ENCODE measurements around the gene NCAM2. TPM values are rescaled to one million over a fixed set of nuclear protein-coding genes. Genes with fewer than 3 reads are reported as not detected.

The NCAM2 gene
- polyA plus RNA-seq, 1 donor from 2014 or later: 9.8 TPM

- Histone ChIP-seq H3K4me3 (ENCODE audit: low read length) (no peak overlapping the region), H3K4me2 (ENCODE audit: low read length) (no peak overlapping the region), H3K9me2 (ENCODE audit: insufficient read depth, low read length) (no peaks in the 10 kb centered on the region), H3K27me3 (ENCODE audit: insufficient read depth, low read depth, low read length) (no peaks in the 10 kb centered on the region), H4K20me1 (ENCODE audit: insufficient read depth) (no peaks in the 10 kb centered on the region), H3K9me3 (ENCODE audit: low read length) (no peaks in the 10 kb centered on the region), H3F3A (ENCODE audit: insufficient read depth, low read length, poor library complexity, severe bottlenecking) (no peaks in the 10 kb centered on the region), H3K79me2 (replicated peaks; ENCODE audit: insufficient read depth, low read length) (no peaks in the 10 kb centered on the region), H2AFZ (ENCODE audit: low read depth, low read length) (no peak overlapping the region), H3K27ac (ENCODE audit: low read length) (no peak overlapping the region), H3K36me3 (ENCODE audit: insufficient read depth, low read length) (no peaks in the 10 kb centered on the region), H3K9ac (ENCODE audit: low read length) (no peak overlapping the region)
- TF ChIP-seq, protein P1, sequence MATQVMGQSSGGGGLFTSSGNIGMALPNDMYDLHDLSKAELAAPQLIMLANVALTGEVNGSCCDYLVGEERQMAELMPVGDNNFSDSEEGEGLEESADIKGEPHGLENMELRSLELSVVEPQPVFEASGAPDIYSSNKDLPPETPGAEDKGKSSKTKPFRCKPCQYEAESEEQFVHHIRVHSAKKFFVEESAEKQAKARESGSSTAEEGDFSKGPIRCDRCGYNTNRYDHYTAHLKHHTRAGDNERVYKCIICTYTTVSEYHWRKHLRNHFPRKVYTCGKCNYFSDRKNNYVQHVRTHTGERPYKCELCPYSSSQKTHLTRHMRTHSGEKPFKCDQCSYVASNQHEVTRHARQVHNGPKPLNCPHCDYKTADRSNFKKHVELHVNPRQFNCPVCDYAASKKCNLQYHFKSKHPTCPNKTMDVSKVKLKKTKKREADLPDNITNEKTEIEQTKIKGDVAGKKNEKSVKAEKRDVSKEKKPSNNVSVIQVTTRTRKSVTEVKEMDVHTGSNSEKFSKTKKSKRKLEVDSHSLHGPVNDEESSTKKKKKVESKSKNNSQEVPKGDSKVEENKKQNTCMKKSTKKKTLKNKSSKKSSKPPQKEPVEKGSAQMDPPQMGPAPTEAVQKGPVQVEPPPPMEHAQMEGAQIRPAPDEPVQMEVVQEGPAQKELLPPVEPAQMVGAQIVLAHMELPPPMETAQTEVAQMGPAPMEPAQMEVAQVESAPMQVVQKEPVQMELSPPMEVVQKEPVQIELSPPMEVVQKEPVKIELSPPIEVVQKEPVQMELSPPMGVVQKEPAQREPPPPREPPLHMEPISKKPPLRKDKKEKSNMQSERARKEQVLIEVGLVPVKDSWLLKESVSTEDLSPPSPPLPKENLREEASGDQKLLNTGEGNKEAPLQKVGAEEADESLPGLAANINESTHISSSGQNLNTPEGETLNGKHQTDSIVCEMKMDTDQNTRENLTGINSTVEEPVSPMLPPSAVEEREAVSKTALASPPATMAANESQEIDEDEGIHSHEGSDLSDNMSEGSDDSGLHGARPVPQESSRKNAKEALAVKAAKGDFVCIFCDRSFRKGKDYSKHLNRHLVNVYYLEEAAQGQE (IDR thresholded peaks at IDR 0.05; ENCODE audit: borderline replicate concordance): no peak
Observed at GRCh38 chr21:21039624-21040170, 41.5 kb downstream of the NCAM2 start.

GRCh38 chr21:21045518-21045917 lies 47.3 kb downstream of the NCAM2 start:
- H3K36me3 ChIP-seq (ENCODE audit: insufficient read depth, low read length): no peaks in the 10 kb centered on the region
- no peaks in the 10 kb centered on the region for H3K9me3 ChIP-seq (ENCODE audit: low read length)
- no peak overlapping the region for H3K4me2 ChIP-seq (ENCODE audit: low read length)
- no peak overlapping the region for H3K4me3 ChIP-seq (ENCODE audit: low read length)
- no peak overlapping the region for H3K27ac ChIP-seq (ENCODE audit: low read length)
- no peaks in the 10 kb centered on the region for H3K79me2 ChIP-seq (replicated peaks; ENCODE audit: insufficient read depth, low read length)
- no peaks in the 10 kb centered on the region for H3K27me3 ChIP-seq (ENCODE audit: insufficient read depth, low read depth, low read length)
- H3F3A ChIP-seq (ENCODE audit: insufficient read depth, low read length, poor library complexity, severe bottlenecking): no peaks in the 10 kb centered on the region
- no peaks in the 10 kb centered on the region for H4K20me1 ChIP-seq (ENCODE audit: insufficient read depth)
- TF ChIP-seq MXI1 (conservative IDR thresholded peaks at IDR 0.05; ENCODE audit: poor library complexity, severe bottlenecking) (no peak), CTCF (IDR thresholded peaks at IDR 0.05; ENCODE audit: poor library complexity, severe bottlenecking) (no peak), SMC3 (conservative IDR thresholded peaks at IDR 0.05; ENCODE audit: poor library complexity) (no peak), POLR2AphosphoS5 (IDR thresholded peaks at IDR 0.05) (no peak), TAF1 (IDR thresholded peaks at IDR 0.05; ENCODE audit: low read depth) (no peak), RAD21 (conservative IDR thresholded peaks at IDR 0.05) (no peak), EZH2 (IDR thresholded peaks at IDR 0.05; ENCODE audit: borderline replicate concordance, insufficient read depth, low read length, poor library complexity, severe bottlenecking) (no peak), EP300 (conservative IDR thresholded peaks at IDR 0.05; ENCODE audit: poor library complexity, severe bottlenecking) (no peak)
- TF ChIP-seq, protein P1 (IDR thresholded peaks at IDR 0.05; ENCODE audit: borderline replicate concordance): no peak
- H3K9me2 ChIP-seq (ENCODE audit: insufficient read depth, low read length): no peaks in the 10 kb centered on the region
- H2AFZ ChIP-seq (ENCODE audit: low read depth, low read length): no peak overlapping the region
- no peak overlapping the region for H3K9ac ChIP-seq (ENCODE audit: low read length)
